B cell (primary cell): ENCODE data around the gene GPAT3.

ENCODE experiments used
- EZH2 ChIP-seq: IDR thresholded peaks from 2 replicates; pipeline ENCODE4 v1.6.1; 2012; ENCODE audit warnings: borderline replicate concordance, low read depth, mild to moderate bottlenecking, moderate library complexity, low read length; ENCODE audit not compliant: insufficient read depth, poor library complexity, severe bottlenecking
- TF ChIP-seq, protein P1 (sequence below): fragments of 200-600 bp; IDR thresholded peaks from one replicate; pipeline ENCODE4 v1.8.0; 2022; ENCODE audit warnings: antibody characterized with exemption, mild to moderate bottlenecking

DNA sequence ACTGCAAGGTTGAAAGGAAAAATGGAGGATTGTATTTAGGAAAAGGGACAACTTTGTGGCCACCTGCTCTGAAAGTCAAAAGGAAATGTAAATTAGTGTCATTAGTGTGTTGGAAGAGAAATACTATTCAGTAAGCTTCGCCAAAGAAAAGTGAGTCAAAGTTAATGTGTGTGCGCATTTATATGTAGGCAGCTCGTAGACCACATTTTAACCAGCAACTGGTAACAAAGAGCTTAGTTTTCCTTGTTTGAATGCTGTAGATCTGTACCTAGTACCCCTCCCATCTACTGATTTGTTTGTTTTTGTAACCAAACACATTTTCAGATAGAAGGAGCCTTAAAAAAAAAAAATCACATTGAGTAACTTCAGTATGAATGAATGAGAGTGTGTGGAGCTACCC lies 69.3 kb downstream of the GPAT3 start:
- TF ChIP-seq, protein P1, sequence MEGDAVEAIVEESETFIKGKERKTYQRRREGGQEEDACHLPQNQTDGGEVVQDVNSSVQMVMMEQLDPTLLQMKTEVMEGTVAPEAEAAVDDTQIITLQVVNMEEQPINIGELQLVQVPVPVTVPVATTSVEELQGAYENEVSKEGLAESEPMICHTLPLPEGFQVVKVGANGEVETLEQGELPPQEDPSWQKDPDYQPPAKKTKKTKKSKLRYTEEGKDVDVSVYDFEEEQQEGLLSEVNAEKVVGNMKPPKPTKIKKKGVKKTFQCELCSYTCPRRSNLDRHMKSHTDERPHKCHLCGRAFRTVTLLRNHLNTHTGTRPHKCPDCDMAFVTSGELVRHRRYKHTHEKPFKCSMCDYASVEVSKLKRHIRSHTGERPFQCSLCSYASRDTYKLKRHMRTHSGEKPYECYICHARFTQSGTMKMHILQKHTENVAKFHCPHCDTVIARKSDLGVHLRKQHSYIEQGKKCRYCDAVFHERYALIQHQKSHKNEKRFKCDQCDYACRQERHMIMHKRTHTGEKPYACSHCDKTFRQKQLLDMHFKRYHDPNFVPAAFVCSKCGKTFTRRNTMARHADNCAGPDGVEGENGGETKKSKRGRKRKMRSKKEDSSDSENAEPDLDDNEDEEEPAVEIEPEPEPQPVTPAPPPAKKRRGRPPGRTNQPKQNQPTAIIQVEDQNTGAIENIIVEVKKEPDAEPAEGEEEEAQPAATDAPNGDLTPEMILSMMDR = no peak
- TF ChIP-seq EZH2 = no peak
